Activated naive CD8-positive, alpha-beta T cell treated with anti-CD3 and anti-CD28 coated beads, Interleukin-2, amount 10 ng/mL, durations not matched to agents 7 days and 5 days (primary cell): ENCODE data around the gene PAQR9. TPM values are rescaled to one million over a fixed set of nuclear protein-coding genes. Genes with fewer than 3 reads are reported as not detected.
A peak's percentile ranks its signal among the peaks of the same experiment; 100 is the strongest.

Experiments used
- ATAC-seq: fragments of 150-1000 bp; cut with Tn5 transposase; one replicate; pipeline ENCODE4 v1.10.0; 2021; ENCODE audit warnings: low read depth, moderate library complexity
- POLR2A ChIA-PET: fragments of 350-600 bp; sonication (Branson Sonifier 250); formaldehyde crosslinking; loops from one replicate; lab custom pipeline; 2021; ENCODE audit warnings: antibody characterized with exemption; lab: Charles Lee
- DNase-seq: peaks from one replicate; pipeline ENCODE4 v3.0.0; 2021
- H3K27ac Mint-ChIP-seq: one replicate; pipeline ENCODE4 v1.8.0; 2022; ENCODE audit warnings: mild to moderate bottlenecking, mixed read lengths
- H3K27me3 Mint-ChIP-seq: one replicate; pipeline ENCODE4 v1.8.0; 2022; ENCODE audit warnings: mild to moderate bottlenecking, moderate library complexity, mixed read lengths
- H3K36me3 Mint-ChIP-seq: one replicate; pipeline ENCODE4 v1.8.0; 2021; ENCODE audit warnings: mild to moderate bottlenecking, mixed read lengths
- H3K4me1 Mint-ChIP-seq: one replicate; pipeline ENCODE4 v1.8.0; 2021; ENCODE audit warnings: mixed read lengths
- H3K4me3 Mint-ChIP-seq: one replicate; pipeline ENCODE4 v1.8.0; 2022; ENCODE audit warnings: mild to moderate bottlenecking, moderate library complexity, mixed read lengths
- H3K9me3 Mint-ChIP-seq: one replicate; pipeline ENCODE4 v1.8.0; 2021; ENCODE audit warnings: mixed read lengths
- total RNA-seq, 2 experiments: library from RNA; stranded (reverse); gene quantifications; one replicate each; pipeline ENCODE4 v1.2.3, GENCODE V29; 2021

PAQR9 gene
- total RNA-seq, 2 experiments from 2014 or later: not detected

DNA sequence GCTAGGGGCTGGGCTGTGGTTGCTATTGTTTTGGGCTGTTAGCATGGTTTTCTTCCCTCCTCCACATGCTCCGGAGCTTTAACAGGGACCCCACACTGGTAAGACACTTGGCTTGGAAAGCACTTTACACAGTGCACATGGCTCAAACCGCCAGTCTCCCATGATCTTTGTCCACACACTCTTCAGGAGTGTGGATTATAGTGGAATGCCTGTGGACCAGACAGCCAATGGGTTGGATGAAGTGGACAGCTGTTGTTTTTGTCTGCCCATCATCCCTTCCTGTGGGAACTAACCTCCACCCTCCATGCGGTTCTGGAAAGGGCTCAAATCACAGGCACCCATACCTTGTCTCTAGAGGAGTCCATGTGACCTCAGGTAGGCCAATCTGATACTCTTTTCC, 10.0 kb downstream of the PAQR9 start:
- POLR2A ChIA-PET: no interaction called here
- no peak overlapping the region for H3K27ac Mint-ChIP-seq
- ATAC-seq (no peak), DNase-seq (no peak)
- no peaks in the 10 kb centered on the region for H3K36me3 Mint-ChIP-seq
- no peaks in the 10 kb centered on the region for H3K9me3 Mint-ChIP-seq
- H3K27me3 Mint-ChIP-seq: peaks cover 49% of the 10 kb centered on the region
- H3K4me3 Mint-ChIP-seq: no peak overlapping the region
- H3K4me1 Mint-ChIP-seq: no peaks in the 10 kb centered on the region

DNA sequence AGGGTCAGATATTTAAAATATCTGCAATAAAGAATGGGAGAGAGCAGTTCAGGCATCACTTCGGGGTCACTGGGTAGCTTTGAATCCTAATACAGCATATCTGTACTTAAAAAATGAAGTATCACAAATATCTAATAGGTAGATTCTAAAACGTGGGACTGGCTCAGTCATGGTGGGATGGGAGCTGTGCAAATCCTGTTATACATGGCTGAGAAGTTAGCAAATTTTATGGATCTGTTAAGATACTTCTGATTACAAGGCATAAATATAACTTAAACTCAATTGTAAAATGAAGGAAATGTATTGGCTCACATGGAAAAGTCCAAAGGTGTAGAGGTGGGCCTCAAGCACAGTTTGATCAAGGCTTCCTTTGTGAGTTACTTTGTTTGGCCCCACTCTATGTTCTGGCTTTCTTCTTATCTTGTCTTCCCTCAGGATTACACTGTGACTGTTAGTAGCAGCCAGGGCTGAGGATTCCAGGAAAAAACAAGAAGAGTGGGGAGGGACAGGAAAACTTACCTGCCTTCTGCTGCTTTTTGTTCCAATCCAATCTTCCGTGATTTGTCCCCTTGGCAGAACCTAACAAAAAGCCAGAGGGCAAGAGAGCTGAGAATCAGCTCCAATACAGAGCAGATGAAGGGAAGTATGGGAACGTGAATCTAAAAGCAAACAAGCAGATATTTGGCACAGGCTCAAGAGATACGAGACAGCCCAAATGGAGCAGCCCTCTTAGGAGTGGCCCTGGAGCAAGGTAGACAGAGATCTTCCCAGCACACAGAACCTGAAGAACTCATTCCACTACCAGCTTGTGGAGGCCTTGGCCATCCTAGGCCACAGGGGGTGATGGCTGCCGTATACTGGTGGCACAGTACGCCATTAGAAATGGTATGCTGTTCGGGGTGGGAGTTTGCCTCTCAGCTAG, 10.9 kb downstream of the PAQR9 start:
- Mint-ChIP-seq H3K4me1 (peaks cover 1% of the 10 kb centered on the region), H3K36me3 (no peaks in the 10 kb centered on the region), H3K9me3 (no peaks in the 10 kb centered on the region), H3K4me3 (no peak overlapping the region), H3K27ac (no peak overlapping the region), H3K27me3 (peaks cover 50% of the 10 kb centered on the region)
- DNase-seq (no peak), ATAC-seq (no peak)
- POLR2A ChIA-PET: no interaction called here

GRCh38 chr3:142951794-142952193, 11.7 kb downstream of the PAQR9 start:
- Mint-ChIP-seq H3K4me3 (no peak overlapping the region), H3K4me1 (peaks cover 4% of the 10 kb centered on the region), H3K9me3 (no peaks in the 10 kb centered on the region), H3K27ac (no peak overlapping the region), H3K27me3 (peaks cover 49% of the 10 kb centered on the region), H3K36me3 (no peaks in the 10 kb centered on the region)
- POLR2A ChIA-PET: no interaction called here
- ATAC-seq: no peak
- DNase-seq: no peak

DNA sequence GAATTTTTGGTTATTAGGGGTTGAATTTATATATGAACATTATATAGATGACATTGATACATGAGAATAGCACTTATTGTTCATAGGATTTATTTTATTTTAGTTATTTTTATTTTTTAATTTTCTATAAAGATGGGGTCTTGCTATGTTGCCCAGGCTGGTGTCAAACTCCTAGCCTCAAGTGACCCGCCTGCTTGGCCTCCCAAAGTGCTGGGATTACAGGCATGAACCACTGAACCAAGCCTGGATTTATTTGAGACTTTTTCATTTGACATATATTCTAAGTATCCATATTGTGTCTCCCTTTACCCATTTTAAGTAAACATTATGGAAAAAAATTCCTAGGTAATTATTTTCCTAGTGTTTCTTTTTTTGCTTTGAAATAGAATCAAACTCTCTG, 12.5 kb downstream of the PAQR9 start:
- POLR2A ChIA-PET: no interaction called here
- ATAC-seq: no peak

GRCh38 chr3:142947799-142948575, 15.5 kb downstream of the PAQR9 start:
- DNase-seq: no peak
- ATAC-seq: no peak

More for the DNA sequence above, 12.5 kb downstream of the PAQR9 start:
- DNase-seq: no peak
- Mint-ChIP-seq H3K4me3 (no peak overlapping the region), H3K9me3 (no peaks in the 10 kb centered on the region), H3K4me1 (peaks cover 4% of the 10 kb centered on the region), H3K27ac (no peak overlapping the region), H3K36me3 (no peaks in the 10 kb centered on the region), H3K27me3 (peaks cover 55% of the 10 kb centered on the region)

GRCh38 chr3:142947352-142947751, 16.1 kb downstream of the PAQR9 start:
- Mint-ChIP-seq H3K4me1 (peaks cover 6% of the 10 kb centered on the region), H3K27ac (no peak overlapping the region)
- no peak for ATAC-seq

More at GRCh38 chr3:142947799-142948575, 15.5 kb downstream of the PAQR9 start:
- POLR2A ChIA-PET: no interaction called here
- H3K27me3 Mint-ChIP-seq: peaks cover 48% of the 10 kb centered on the region
- H3K27ac Mint-ChIP-seq: no peak overlapping the region
- peak overlapping the region; percentile 37 for H3K4me3 Mint-ChIP-seq
- H3K4me1 Mint-ChIP-seq: peaks cover 6% of the 10 kb centered on the region
- no peaks in the 10 kb centered on the region for H3K9me3 Mint-ChIP-seq
- no peaks in the 10 kb centered on the region for H3K36me3 Mint-ChIP-seq

GRCh38 chr3:142946861-142947260, 16.6 kb downstream of the PAQR9 start:
- no peak for DNase-seq
- Mint-ChIP-seq H3K36me3 (no peaks in the 10 kb centered on the region), H3K4me1 (peaks cover 6% of the 10 kb centered on the region), H3K4me3 (no peak overlapping the region), H3K27me3 (peaks cover 54% of the 10 kb centered on the region), H3K27ac (no peak overlapping the region), H3K9me3 (no peaks in the 10 kb centered on the region)
- no peak for ATAC-seq
- POLR2A ChIA-PET: no interaction called here

More at GRCh38 chr3:142947352-142947751, 16.1 kb downstream of the PAQR9 start:
- POLR2A ChIA-PET: no interaction called here
- H3K9me3 Mint-ChIP-seq: no peaks in the 10 kb centered on the region
- H3K36me3 Mint-ChIP-seq: no peaks in the 10 kb centered on the region
- DNase-seq: no peak
- H3K27me3 Mint-ChIP-seq: peaks cover 49% of the 10 kb centered on the region
- peak overlapping the region; percentile 23 for H3K4me3 Mint-ChIP-seq

GRCh38 chr3:142945023-142945422, 18.5 kb downstream of the PAQR9 start:
- no peak overlapping the region for H3K4me3 Mint-ChIP-seq
- ATAC-seq: no peak

DNA sequence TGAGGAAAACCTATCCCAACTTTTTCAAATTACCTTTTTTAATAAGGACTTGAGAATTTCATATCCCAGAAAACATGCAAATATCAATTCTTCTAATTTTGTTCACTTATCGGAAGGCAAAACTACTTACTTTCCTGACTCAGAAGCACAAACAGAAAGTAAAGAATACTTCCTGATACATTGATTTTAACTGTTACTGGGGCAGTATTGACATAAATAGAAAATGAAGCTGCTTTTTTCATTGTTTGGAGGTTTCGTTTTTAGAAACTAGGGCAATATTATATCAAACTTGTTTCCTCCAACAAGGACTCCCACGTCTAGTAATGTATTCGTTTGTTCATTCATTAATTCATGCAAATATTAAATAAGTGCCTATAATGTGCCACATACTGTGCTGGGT, 19.1 kb downstream of the PAQR9 start:
- POLR2A ChIA-PET: no interaction called here
- Mint-ChIP-seq H3K27me3 (peaks cover 41% of the 10 kb centered on the region), H3K27ac (no peak overlapping the region), H3K9me3 (no peaks in the 10 kb centered on the region), H3K4me3 (no peak overlapping the region), H3K36me3 (no peaks in the 10 kb centered on the region), H3K4me1 (peaks cover 6% of the 10 kb centered on the region)
- DNase-seq: no peak
- no peak for ATAC-seq

More at GRCh38 chr3:142945023-142945422, 18.5 kb downstream of the PAQR9 start:
- Mint-ChIP-seq H3K27ac (no peak overlapping the region), H3K9me3 (no peaks in the 10 kb centered on the region), H3K36me3 (no peaks in the 10 kb centered on the region), H3K4me1 (peaks cover 6% of the 10 kb centered on the region), H3K27me3 (peaks cover 47% of the 10 kb centered on the region)
- POLR2A ChIA-PET: no interaction called here
- no peak for DNase-seq

DNA sequence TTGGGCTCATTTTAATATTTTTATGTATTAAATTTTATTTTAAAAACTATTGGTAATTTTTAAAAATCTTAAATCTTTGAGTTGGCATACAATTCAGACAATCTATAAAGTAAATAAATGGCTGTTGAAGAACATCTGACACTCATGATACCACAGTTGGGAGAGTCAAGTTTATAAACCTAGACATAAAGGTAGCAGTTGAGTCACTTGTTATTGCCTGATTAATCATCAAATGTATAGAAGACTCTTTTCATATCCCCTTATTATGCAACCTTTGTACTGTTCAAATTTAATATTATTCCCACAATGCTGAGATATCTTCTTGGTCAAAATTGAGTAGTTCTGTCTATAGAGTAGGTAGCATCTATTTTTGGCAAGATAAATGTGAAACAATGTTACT, 19.6 kb downstream of the PAQR9 start:
- ATAC-seq: no peak
- H3K36me3 Mint-ChIP-seq: no peaks in the 10 kb centered on the region
- no peak for DNase-seq
- peaks cover 6% of the 10 kb centered on the region for H3K4me1 Mint-ChIP-seq
- POLR2A ChIA-PET: no interaction called here
- H3K9me3 Mint-ChIP-seq: no peaks in the 10 kb centered on the region
- peaks cover 38% of the 10 kb centered on the region for H3K27me3 Mint-ChIP-seq
- H3K27ac Mint-ChIP-seq: no peak overlapping the region
- no peak overlapping the region for H3K4me3 Mint-ChIP-seq

DNA sequence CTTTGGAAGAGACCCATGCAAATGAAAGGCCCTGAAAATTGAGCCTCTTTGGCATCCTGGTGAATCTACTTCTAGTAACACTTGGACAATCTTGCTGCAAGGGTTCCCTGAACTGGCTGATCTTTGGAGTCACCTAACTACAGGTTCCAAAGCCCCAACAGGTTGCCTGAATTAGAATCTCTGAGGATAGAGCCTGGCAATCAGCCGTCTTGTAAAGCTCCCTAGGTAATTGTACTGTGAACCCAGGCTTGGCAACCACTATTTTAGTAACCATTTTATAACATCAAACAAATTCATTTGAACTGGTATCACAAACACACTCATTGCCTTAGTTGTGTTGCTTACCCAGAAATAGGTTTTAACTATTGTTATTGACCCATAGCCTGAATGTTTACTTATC, 20.1 kb downstream of the PAQR9 start:
- no peak for DNase-seq
- Mint-ChIP-seq H3K36me3 (no peaks in the 10 kb centered on the region), H3K4me1 (peaks cover 6% of the 10 kb centered on the region), H3K27ac (no peak overlapping the region), H3K27me3 (peaks cover 33% of the 10 kb centered on the region), H3K9me3 (no peaks in the 10 kb centered on the region), H3K4me3 (no peak overlapping the region)
- POLR2A ChIA-PET: no interaction called here
- no peak for ATAC-seq

DNA sequence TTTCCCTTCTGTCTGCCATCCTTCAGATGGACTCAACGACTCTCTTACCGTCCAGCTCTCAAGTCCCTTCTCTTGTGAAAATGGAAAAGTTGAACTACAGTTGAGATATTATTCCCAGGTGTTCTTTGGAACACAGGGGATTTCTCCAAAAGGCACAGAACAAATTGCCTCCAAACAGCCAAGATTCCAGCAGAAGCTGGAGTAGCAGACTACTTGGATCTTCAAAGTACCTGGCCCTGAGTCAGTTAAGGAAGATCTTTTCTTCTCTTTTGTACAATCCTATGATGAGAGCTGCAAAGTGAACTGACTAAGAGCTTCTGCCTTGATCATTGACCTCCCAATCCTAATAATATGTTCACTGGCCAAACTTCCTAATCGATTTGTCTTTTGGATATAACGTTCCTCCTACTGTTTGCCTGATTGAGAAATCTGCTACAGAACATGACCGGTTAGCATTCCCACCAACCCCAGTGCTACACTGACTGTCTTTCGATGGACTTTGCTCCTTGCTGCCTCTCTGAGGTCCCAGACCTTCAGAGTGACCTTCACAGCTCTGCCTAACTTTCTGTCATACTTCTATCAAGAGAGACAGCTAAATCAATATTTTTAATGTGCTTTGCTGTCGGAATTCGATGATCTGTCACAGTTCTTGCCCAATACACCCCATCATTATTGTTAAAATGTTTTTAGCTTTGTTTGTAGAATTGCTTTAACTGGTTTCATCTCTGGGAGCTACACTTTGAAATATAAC, 21.9 kb downstream of the PAQR9 start:
- DNase-seq (no peak), ATAC-seq (no peak)
- no peak overlapping the region for H3K4me3 Mint-ChIP-seq
- no peaks in the 10 kb centered on the region for H3K9me3 Mint-ChIP-seq
- POLR2A ChIA-PET: no interaction called here
- peaks cover 2% of the 10 kb centered on the region for H3K4me1 Mint-ChIP-seq
- no peak overlapping the region for H3K27ac Mint-ChIP-seq
- H3K27me3 Mint-ChIP-seq: peaks cover 19% of the 10 kb centered on the region
- no peaks in the 10 kb centered on the region for H3K36me3 Mint-ChIP-seq

DNA sequence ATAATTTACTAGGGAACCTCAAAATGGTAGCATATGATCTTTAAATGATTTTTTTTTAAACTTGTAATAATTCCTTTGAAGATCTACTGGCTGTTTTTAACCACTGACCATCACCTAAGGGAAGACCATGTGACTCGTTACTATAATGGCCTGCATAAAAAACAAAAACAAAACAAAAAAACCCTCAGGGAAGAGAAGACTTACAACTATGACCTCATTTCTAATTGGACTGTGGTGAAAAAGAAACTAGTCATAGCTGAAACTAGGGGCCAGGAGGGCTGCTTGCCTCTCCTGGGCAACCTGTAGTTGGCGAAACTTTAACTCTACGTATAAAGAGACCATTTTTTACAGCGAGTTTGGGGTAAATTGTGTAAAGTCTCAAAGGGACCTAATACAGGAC, 23.0 kb downstream of the PAQR9 start:
- no peaks in the 10 kb centered on the region for H3K36me3 Mint-ChIP-seq
- H3K27me3 Mint-ChIP-seq: peaks cover 11% of the 10 kb centered on the region
- H3K4me3 Mint-ChIP-seq: no peak overlapping the region
- POLR2A ChIA-PET: no interaction called here
- ATAC-seq (no peak), DNase-seq (no peak)
- H3K27ac Mint-ChIP-seq: no peak overlapping the region
- H3K9me3 Mint-ChIP-seq: no peaks in the 10 kb centered on the region
- peaks cover 2% of the 10 kb centered on the region for H3K4me1 Mint-ChIP-seq
